A549 treated with AZD9567 at 1 μM for 4 hours (cell line): Measurements from ENCODE around the gene OR5AC2. TPM values are rescaled to one million over a fixed set of nuclear protein-coding genes. Genes with fewer than 3 reads are reported as not detected.

Source experiments
- total RNA-seq: library from RNA; stranded (reverse); fragments of 200-300 nt; extraction: Qiagen RNA extraction; gene quantifications from 5 replicates; pipeline ENCODE4 v1.2.3, GENCODE V29; 2022; ENCODE audit not compliant: insufficient read depth

OR5AC2 gene, protein sequence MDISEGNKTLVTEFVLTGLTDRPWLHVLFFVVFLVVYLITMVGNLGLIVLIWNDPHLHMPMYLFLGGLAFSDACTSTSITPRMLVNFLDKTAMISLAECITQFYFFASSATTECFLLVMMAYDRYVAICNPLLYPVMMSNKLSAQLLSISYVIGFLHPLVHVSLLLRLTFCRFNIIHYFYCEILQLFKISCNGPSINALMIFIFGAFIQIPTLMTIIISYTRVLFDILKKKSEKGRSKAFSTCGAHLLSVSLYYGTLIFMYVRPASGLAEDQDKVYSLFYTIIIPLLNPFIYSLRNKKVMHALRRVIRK
- not detected in 5 replicates for total RNA-seq

DNA sequence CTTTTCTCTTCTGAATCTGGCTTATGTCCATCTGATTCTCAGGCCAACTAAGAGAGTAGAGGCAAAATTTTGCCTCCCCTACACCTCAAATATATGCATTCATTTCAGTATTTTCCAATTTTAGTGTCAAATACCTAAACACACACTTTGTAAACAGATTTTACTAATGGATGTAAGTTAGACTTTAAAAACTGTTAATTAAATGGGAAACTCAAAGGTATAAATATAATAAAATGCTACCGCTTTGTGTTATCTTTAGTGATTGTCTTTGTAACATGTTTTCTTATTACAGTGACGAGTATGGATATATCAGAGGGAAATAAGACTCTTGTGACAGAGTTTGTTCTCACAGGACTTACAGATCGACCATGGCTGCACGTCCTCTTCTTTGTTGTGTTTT lies at the start of gene OR5AC2:
Gene OR5AC2 (plus strand): TSS at position 301 of the 400 bp plus-strand sequence. CDS start 0 bp downstream, at position 301.

DNA sequence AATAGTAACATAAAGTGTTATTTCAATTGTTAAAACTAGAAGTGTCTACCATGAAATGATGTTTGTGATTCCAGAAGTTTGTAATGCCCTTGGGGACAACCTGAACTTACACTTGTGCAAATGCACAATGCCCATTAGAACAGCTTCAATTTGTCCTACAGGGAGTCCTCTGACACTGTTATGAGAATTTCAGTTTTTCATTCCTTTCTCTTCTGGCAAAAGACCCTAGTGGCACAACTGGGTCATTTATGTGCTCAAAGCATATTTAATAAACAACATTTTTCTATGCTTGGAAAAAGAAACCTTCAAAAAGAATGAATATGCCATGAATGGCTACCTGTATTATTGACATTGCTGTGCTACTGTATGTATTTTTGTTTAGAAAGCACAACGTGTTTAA lies 43.4 kb downstream of the OR5AC2 start, which contains the start of gene OR5H1:
Gene OR5H1 (plus strand): TSS at position 301 of the 400 bp plus-strand sequence. CDS start 1,977 bp downstream, outside the sequence.

Other genes starting within 250 kb of the OR5AC2 start
- 29.9 to 38.4 TPM (median 31.2 TPM) in 5 replicates for gene RIOX2, start 114.7 kb upstream of the OR5AC2 start, total RNA-seq
- gene GABRR3, start 51.9 kb upstream of the OR5AC2 start, total RNA-seq, result not detected in 5 replicates
- not detected in 5 replicates for gene OR5H1, start 43.5 kb downstream of the OR5AC2 start, total RNA-seq
- gene OR5H14, start 60.3 kb downstream of the OR5AC2 start, total RNA-seq, result not detected in 5 replicates
- not detected in 5 replicates for gene OR5H15, start 79.5 kb downstream of the OR5AC2 start, total RNA-seq
- gene OR5H6, start 177.1 kb downstream of the OR5AC2 start, total RNA-seq, result not detected in 5 replicates
- not detected in 5 replicates for gene OR5H2, start 195.3 kb downstream of the OR5AC2 start, total RNA-seq